GM12878 (cell line): ENCODE results near the gene RALB. TPM values are rescaled to one million over a fixed set of nuclear protein-coding genes. Genes with fewer than 3 reads are reported as not detected.

Source experiments
- ATAC-seq: fragments of 200-7000 bp; cut with Tn5 transposase; 3 replicates; pipeline ENCODE4 v1.9.1; 2020; ENCODE audit warnings: mild to moderate bottlenecking, moderate library complexity
- BruUV-seq: library from RNA; stranded (reverse); fragments of 400-500 nt; replicated peaks from 2 replicates; lab custom pipeline; 2021; lab: Mats Ljungman, UMichigan
- CTCF ChIA-PET: fragments of 300-600 bp; sonication (Branson Sonifier 250); formaldehyde crosslinking; extraction: SDS; loops from one replicate; lab custom pipeline; 2021; ENCODE audit warnings: inconsistent platforms; lab: Yijun Ruan, JAX
- POLR2A ChIA-PET: fragments of 350-600 bp; formaldehyde crosslinking; extraction: SDS; loops from one replicate; lab custom pipeline; 2021; ENCODE audit warnings: inconsistent platforms; lab: Charles Lee
- RAD21 ChIA-PET: fragments of 300-600 bp; sonication (Branson Sonifier 250); formaldehyde crosslinking; loops from one replicate; lab custom pipeline; 2023; ENCODE audit warnings: antibody characterized with exemption; ENCODE audit not compliant: unreplicated experiment; lab: Charles Lee
- SMC1A ChIA-PET: fragments of 300-600 bp; sonication (Branson Sonifier 250); formaldehyde crosslinking; loops from one replicate; lab custom pipeline; 2023; ENCODE audit not compliant: unreplicated experiment, uncharacterized antibody; lab: Charles Lee
- DNase-seq: peaks from one replicate; pipeline ENCODE4 v3.0.0-alpha.2; 2011; ENCODE audit warnings: low read depth, low spot score
- FAIRE-seq: peaks from 3 replicates; lab custom pipeline; 2011; peaks lifted over from hg19 to GRCh38; lab: Jason Lieb, UNC
- H2AFZ ChIP-seq: 2 replicates; pipeline ENCODE4 v1.6.0; 2011; ENCODE audit warnings: low read depth, low read length, control low read depth; ENCODE audit not compliant: control insufficient read depth
- H3K27ac ChIP-seq: 2 replicates; pipeline ENCODE4 v1.5.1; 2011; ENCODE audit warnings: control low read depth; ENCODE audit not compliant: control insufficient read depth, insufficient read depth
- H3K27me3 ChIP-seq, 2 experiments: replicated peaks in 1 of 2; 2 replicates each; pipeline versions ENCODE4 v1.6.0 to v1.6.1; 2011; ENCODE audit warnings: low read length in 1 of 2; ENCODE audit not compliant: control insufficient read depth in 2 of 2, insufficient read depth in 2 of 2
- H3K36me3 ChIP-seq, 2 experiments: 2 replicates each; pipeline ENCODE4 v1.5.1; 2011; ENCODE audit warnings: low read length in 1 of 2; ENCODE audit not compliant: control insufficient read depth in 2 of 2, insufficient read depth in 2 of 2
- H3K4me1 ChIP-seq: 2 replicates; pipeline ENCODE4 v1.6.1; 2011; ENCODE audit warnings: mild to moderate bottlenecking, low read length, moderate library complexity, mixed read lengths; ENCODE audit not compliant: control insufficient read depth, insufficient read depth
- H3K4me2 ChIP-seq: 2 replicates; pipeline ENCODE4 v1.6.0; 2011; ENCODE audit warnings: control low read depth; ENCODE audit not compliant: control insufficient read depth, insufficient read depth
- H3K4me3 ChIP-seq: fragments of 200-600 bp; sonication (generic); 2 replicates; pipeline ENCODE4 v1.5.1; 2016
- H3K79me2 ChIP-seq: 2 replicates; pipeline ENCODE4 v1.6.0; 2011; ENCODE audit warnings: low read length; ENCODE audit not compliant: control insufficient read depth, insufficient read depth
- H3K9ac ChIP-seq: 2 replicates; pipeline ENCODE4 v1.8.0; 2011; ENCODE audit warnings: low read length, control low read depth, mixed read lengths; ENCODE audit not compliant: control insufficient read depth, insufficient read depth
- H3K9me3 ChIP-seq: replicated peaks from 3 replicates; pipeline ENCODE4 v1.5.1; 2011; ENCODE audit warnings: mild to moderate bottlenecking, low read length; ENCODE audit not compliant: control insufficient read depth, insufficient read depth
- H4K20me1 ChIP-seq: 2 replicates; pipeline ENCODE4 v1.6.0; 2011; ENCODE audit not compliant: control insufficient read depth, insufficient read depth
- BCLAF1 ChIP-seq: fragments of 450-650 bp; IDR thresholded peaks from 2 replicates; pipeline ENCODE4 v1.6.1; 2017; ENCODE audit warnings: antibody characterized with exemption, mild to moderate bottlenecking, moderate library complexity
- CEBPB ChIP-seq, 2 experiments: fragments of 150-350 bp in 1 of 2; IDR thresholded peaks; 2 replicates each; pipeline ENCODE4 v1.6.1; 2012 to 2014; ENCODE audit warnings: low read depth in 2 of 2, low read length in 2 of 2, borderline replicate concordance in 1 of 2, inconsistent platforms in 1 of 2
- CREM ChIP-seq: IDR thresholded peaks from 2 replicates; pipeline ENCODE4 v1.6.1; 2014; ENCODE audit warnings: antibody characterized with exemption, low read depth
- EED ChIP-seq: sonication (generic); IDR thresholded peaks from 2 replicates; pipeline ENCODE4 v1.6.1; 2016; ENCODE audit warnings: antibody characterized with exemption, low read depth
- EP300 ChIP-seq, 2 experiments: fragments of 150-350 bp in 1 of 2; IDR thresholded peaks; 2 replicates each; pipeline ENCODE4 v1.6.1; 2011 to 2012; ENCODE audit warnings: low read depth in 2 of 2, low read length in 2 of 2, borderline replicate concordance in 1 of 2, improper control_type of control experiment in 1 of 2, inconsistent platforms in 1 of 2; ENCODE audit not compliant: control insufficient read depth in 1 of 2
- GABPA ChIP-seq: IDR thresholded peaks from 2 replicates; pipeline ENCODE4 v1.6.1; 2014; ENCODE audit warnings: antibody characterized with exemption, low read depth, mild to moderate bottlenecking, inconsistent platforms
- IKZF1 ChIP-seq: fragments of 450-650 bp; conservative IDR thresholded peaks from 2 replicates; pipeline ENCODE4 v1.6.1; 2017; ENCODE audit warnings: antibody characterized with exemption, mild to moderate bottlenecking
- IKZF2 ChIP-seq, 2 experiments: fragments of 450-650 bp; IDR thresholded peaks; 2 replicates each; pipeline ENCODE4 v1.6.1; 2017; ENCODE audit warnings: mild to moderate bottlenecking in 2 of 2, moderate library complexity in 2 of 2
- MTA3 ChIP-seq: IDR thresholded peaks from 2 replicates; pipeline ENCODE4 v1.6.1; 2012; ENCODE audit warnings: low read length, inconsistent platforms, borderline replicate concordance
- RUNX3 ChIP-seq: IDR thresholded peaks from 2 replicates; pipeline ENCODE4 v1.6.1; 2012; ENCODE audit warnings: low read length, inconsistent platforms
- SKIL ChIP-seq: fragments of 450-650 bp; IDR thresholded peaks from 2 replicates; pipeline ENCODE4 v1.6.1; 2017; ENCODE audit warnings: mild to moderate bottlenecking, low read depth, inconsistent platforms; ENCODE audit not compliant: poor library complexity, severe bottlenecking
- SREBF2 ChIP-seq: IDR thresholded peaks from 2 replicates; pipeline ENCODE4 v1.6.1; 2012; ENCODE audit warnings: mild to moderate bottlenecking, low read length
- TCF12 ChIP-seq: IDR thresholded peaks from 2 replicates; pipeline ENCODE4 v1.6.1; 2011; ENCODE audit warnings: low read depth, mild to moderate bottlenecking, low read length
- USF1 ChIP-seq: IDR thresholded peaks from 2 replicates; pipeline ENCODE4 v1.6.1; 2011; ENCODE audit warnings: borderline replicate concordance, low read depth, mild to moderate bottlenecking, moderate library complexity, mixed read lengths, low read length; ENCODE audit not compliant: insufficient read depth; ENCODE audit errors: extremely low read length
- YBX1 ChIP-seq: fragments of 450-650 bp; IDR thresholded peaks from 2 replicates; pipeline ENCODE4 v1.6.1; 2016; ENCODE audit warnings: antibody characterized with exemption
- YY1 ChIP-seq: IDR thresholded peaks from 2 replicates; pipeline ENCODE4 v1.6.1; 2011; ENCODE audit warnings: low read depth, mild to moderate bottlenecking, low read length
- ZNF384 ChIP-seq: IDR thresholded peaks from 2 replicates; pipeline ENCODE4 v1.6.1; 2012; ENCODE audit warnings: low read depth, mild to moderate bottlenecking, low read length, improper control_type of control experiment, borderline replicate concordance
- ZNF622 ChIP-seq: fragments of 450-650 bp; IDR thresholded peaks from 2 replicates; pipeline ENCODE4 v1.6.1; 2017; ENCODE audit warnings: mild to moderate bottlenecking, inconsistent platforms
- WGBS: methylation state at CpG from one replicate; pipeline ENCODE4 v1.1.6; 2016; ENCODE audit warnings: low lambda C conversion rate; ENCODE audit not compliant: insufficient replicate concordance, insufficient coverage; ENCODE audit errors: missing lambda C conversion rate; 5-methylcytosine and 5-hydroxymethylcytosine counted together
- in situ Hi-C: fragments of 300-500 bp; cut with MboI; formaldehyde crosslinking; loops from 9 replicates; pipeline ENCODE4 v1.14.3; 2018; ENCODE audit warnings: mixed read lengths
- intact Hi-C: fragments of 100-400 bp; cut with micrococcal nuclease; formaldehyde crosslinking; loops from one replicate; pipeline ENCODE4 v1.14.2; 2022; ENCODE audit not compliant: unreplicated experiment
- polyA plus RNA-seq, 11 experiments: library from polyadenylated mRNA; depleted of rRNA in 4 of 11; unstranded in 6 of 11; stranded (reverse) in 5 of 11; fragments of >200 nt; fragmentation: Nextera tagmentation in 4 of 11; fragmentation: Illumina TruSeq in 1 of 11; extraction: Ambion mirVana in 4 of 11; extraction: Trizol in 1 of 11; gene quantifications; 1 replicate in 1 of 11; 2 replicates in 10 of 11; pipeline versions ENCODE4 v1.2.1 to v1.2.3, GENCODE V29; 2011 to 2016; ENCODE audit warnings: inconsistent platforms in 2 of 11, missing spikeins in 2 of 11, low read depth in 1 of 11
- total RNA-seq, 4 experiments: library from RNA; depleted of rRNA in 3 of 4; stranded (reverse); fragments of >200 nt in 3 of 4; fragmentation: Illumina TruSeq in 1 of 4; extraction: Trizol in 1 of 4; gene quantifications; 2 replicates each; pipeline versions ENCODE4 v1.2.1 to v1.2.3, GENCODE V29; 2013 to 2021

RALB gene
- total and polyA plus RNA-seq, 10 of the 15 experiments (the other 5 are each of a cell fraction or from before 2014, with no cell fraction given), result 8.3 to 54.0 (median 24.2) TPM

DNA sequence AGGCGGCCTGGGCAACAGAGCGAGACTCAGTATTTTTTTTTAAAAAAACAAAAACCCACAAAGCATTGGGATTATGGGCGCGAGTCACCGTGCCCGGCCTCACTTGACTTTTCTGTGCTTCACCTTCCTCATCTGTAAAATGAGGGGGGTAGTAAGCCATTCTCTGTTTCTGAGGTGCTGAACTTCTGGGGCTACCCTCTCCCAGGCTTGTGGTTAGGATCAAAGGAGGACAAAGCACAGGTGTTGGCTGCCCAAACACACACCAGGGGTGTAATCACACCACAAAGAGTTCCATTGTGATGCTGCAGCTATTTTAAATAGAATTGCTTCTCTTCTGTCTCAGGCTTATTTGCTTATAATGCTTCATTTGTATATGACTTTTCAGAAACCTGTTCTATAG lies 57.5 kb downstream of the RALB start:
- ChIA-PET SMC1A (interaction anchor here (1.1 to 7.4 kb wide), 7 partner anchors 53 to 557 kb away, joined by 3 to 106 read pairs (median 8); no protein-coding TSS in a partner anchor), CTCF (interaction anchor here (1.0 to 7.5 kb wide), 6 partner anchors 9 to 134 kb away, joined by 3 to 148 read pairs (median 50); no protein-coding TSS in a partner anchor), RAD21 (interaction anchor here (0.9 to 6.0 kb wide), 7 partner anchors 21 to 135 kb away, joined by 3 to 64 read pairs (median 4); partner anchors contain the start of genes RALB and TMEM185B), POLR2A (interaction anchor here (0.8 to 1.6 kb wide), 4 partner anchors 30 to 87 kb away, joined by 3 to 4 read pairs (median 4); partner anchors contain the start of gene TMEM185B)
- Histone ChIP-seq H3K4me2 (peak overlapping the region; percentile 52), H3K27ac (peak overlapping the region; percentile 5; the same call in 1 of the 2 replicates), H4K20me1 (no peaks in the 10 kb centered on the region), H2AFZ (no peak overlapping the region), H3K36me3 (no peaks in the 10 kb centered on the region), H3K4me3 (peak overlapping the region; percentile 38; the same call in 1 of the 2 replicates), H3K79me2 (no peaks in the 10 kb centered on the region), H3K4me1 (peaks cover 40% of the 10 kb centered on the region), H3K9ac (no peak overlapping the region), H3K27me3 (0 out of 4 replicates have a peak, but pooled peaks cover 0 to 1% of the 10 kb centered on the region in 2 experiments), H3K9me3 (no peaks in the 10 kb centered on the region)
- no TSS peak for BruUV-seq
- peak; percentile 76 for DNase-seq
- intact Hi-C loops, result loop anchor here (1.0 to 10.0 kb wide), 5 partner anchors 23 to 555 kb away; partner anchors contain the start of genes PTPN4 and TMEM185B
- in situ Hi-C loops, result loop anchor here (10.0 kb wide), 1 partner anchor 195 kb away; no protein-coding TSS in a partner anchor
- peak; percentile 64 for ATAC-seq
- FAIRE-seq, result peak; percentile 92
- WGBS, result 3% methylated on average over 6 of the region's 6 CpGs
- TF ChIP-seq ZNF622 (no peak), EP300 (IDR thresholded peaks at IDR 0.05; ENCODE audit: borderline replicate concordance in 1 of 2, control insufficient read depth in 1 of 2, low read depth in 2 of 2, low read length in 2 of 2) (peak; percentile 73 to 78; a peak in 3 of 4 replicates), CEBPB (IDR thresholded peaks at IDR 0.05; ENCODE audit: borderline replicate concordance in 1 of 2, low read depth in 2 of 2, low read length in 2 of 2) (peak in 1 of 2 experiments; percentile 80; a peak in 1 of 4 replicates), USF1 (no peak), GABPA (0 out of 2 replicates have a peak, but pooled peaks have one; percentile 18), ZNF384 (peak; percentile 23; the same call in 1 of the 2 replicates), IKZF1 (peak; percentile 68), SKIL (peak; percentile 66), MTA3 (peak; percentile 86; the same call in 1 of the 2 replicates), TCF12 (peak; percentile 84), BCLAF1 (no peak), YBX1 (no peak), EED (peak; percentile 56; the same call in 1 of the 2 replicates), RUNX3 (peak; percentile 99), YY1 (peak; percentile 23; the same call in 1 of the 2 replicates), SREBF2 (no peak), IKZF2 (IDR thresholded peaks at IDR 0.05) (peak; percentile 77 to 79; a peak in 3 of 4 replicates), CREM (peak; percentile 77; the same call in 1 of the 2 replicates)
